K562 (cell line): ENCODE data around the gene C4orf50. TPM values are rescaled to one million over a fixed set of nuclear protein-coding genes. Genes with fewer than 3 reads are reported as not detected.

Experiments
- ELK3 ChIP-seq: fragments of 450-650 bp; formaldehyde crosslinking; IDR thresholded peaks from 2 replicates; pipeline ENCODE4 v1.4.0; 2020; ENCODE audit warnings: mild to moderate bottlenecking
- HES1 ChIP-seq: fragments of 450-650 bp; IDR thresholded peaks from 2 replicates; pipeline ENCODE4 v1.6.1; 2016; ENCODE audit warnings: low read depth, mild to moderate bottlenecking, moderate library complexity
- MAFG ChIP-seq: fragments of 450-650 bp; conservative IDR thresholded peaks from 2 replicates; pipeline ENCODE4 v1.6.1; 2016; ENCODE audit warnings: missing genetic modification characterization, missing compliant biosample characterization
- MECOM ChIP-seq: fragments of 250-450 bp; sonication (Bioruptor Pico); IDR thresholded peaks from 2 replicates; pipeline ENCODE4 v1.8.0; 2022; ENCODE audit warnings: inconsistent platforms
- MYNN ChIP-seq, 2 experiments: sonication (generic); formaldehyde crosslinking in 1 of 2; IDR thresholded peaks; 2 replicates each; pipeline versions ENCODE4 v1.5.0 to v1.6.1; 2016 to 2020; ENCODE audit warnings: antibody characterized with exemption in 1 of 2, missing genetic modification reagents in 1 of 2
- NKRF ChIP-seq: fragments of 450-650 bp; IDR thresholded peaks from 2 replicates; pipeline ENCODE4 v1.6.1; 2016; ENCODE audit warnings: borderline replicate concordance
- THRB ChIP-seq: fragments of 450-650 bp; formaldehyde crosslinking; conservative IDR thresholded peaks from 2 replicates; pipeline ENCODE4 v1.4.0; 2022; ENCODE audit warnings: mild to moderate bottlenecking, missing genetic modification characterization
- USF1 ChIP-seq: sonication (generic); formaldehyde crosslinking; IDR thresholded peaks from 2 replicates; pipeline ENCODE4 v1.9.0; 2022; ENCODE audit warnings: mild to moderate bottlenecking, missing genetic modification reagents
- ZNF780A ChIP-seq: fragments of 250-450 bp; sonication (Bioruptor Pico); IDR thresholded peaks from 2 replicates; pipeline ENCODE4 v1.5.0; 2021; ENCODE audit warnings: mild to moderate bottlenecking
- polyA plus RNA-seq, 8 experiments: library from polyadenylated mRNA; depleted of rRNA in 4 of 8; stranded (reverse) in 5 of 8; unstranded in 3 of 8; fragments of >200 nt; fragmentation: Nextera tagmentation in 2 of 8; fragmentation: Illumina TruSeq in 1 of 8; extraction: Ambion mirVana in 2 of 8; extraction: Trizol in 1 of 8; gene quantifications; 2 replicates each; pipeline versions ENCODE4 v1.2.1 to v1.2.3, GENCODE V29; 2011 to 2014; ENCODE audit warnings: inconsistent platforms in 1 of 8, missing spikeins in 1 of 8
- total RNA-seq, 7 experiments: library from RNA; depleted of rRNA in 6 of 7; stranded (reverse); fragments of >200 nt in 6 of 7; fragmentation: Illumina TruSeq in 2 of 7; extraction: Trizol in 2 of 7; gene quantifications; 2 replicates each; pipeline versions ENCODE4 v1.2.1 to v1.2.3, GENCODE V29; 2011 to 2021; ENCODE audit warnings: low replicate concordance in 1 of 7

The C4orf50 gene
- total and polyA plus RNA-seq, 9 of the 15 experiments (the other 6 are each of a cell fraction or from before 2014, with no cell fraction given), result not detected

- TF ChIP-seq THRB (no peak), MAFG (tag) (no peak), ZNF780A (CRISPR knock-in tag) (no peak), NKRF (no peak), MYNN (IDR thresholded peaks at IDR 0.05) (no peak), MYNN (CRISPR knock-in tag; IDR thresholded peaks at IDR 0.05) (no peak), USF1 (CRISPR knock-in tag) (no peak), MECOM (CRISPR knock-in tag) (no peak), HES1 (no peak), ELK3 (CRISPR knock-in tag) (no peak)
Measured at GRCh38 chr4:5919044-5919443, 99.2 kb downstream of the C4orf50 start (continued).
